NCI-H1092 (cell line): Measurements from ENCODE around the gene NBR1.
A peak's percentile ranks its signal among the peaks of the same experiment; 100 is the strongest.
"Not testable (repeated sequence)": the region's sequence is repeated elsewhere in the genome, so short reads cannot be mapped to it uniquely, and the experiment has no call there.

Source experiments
- DNase-seq: peaks from one replicate; lab custom pipeline; 2025; lab: John Stamatoyannopoulos, UW

The NBR1 gene, protein sequence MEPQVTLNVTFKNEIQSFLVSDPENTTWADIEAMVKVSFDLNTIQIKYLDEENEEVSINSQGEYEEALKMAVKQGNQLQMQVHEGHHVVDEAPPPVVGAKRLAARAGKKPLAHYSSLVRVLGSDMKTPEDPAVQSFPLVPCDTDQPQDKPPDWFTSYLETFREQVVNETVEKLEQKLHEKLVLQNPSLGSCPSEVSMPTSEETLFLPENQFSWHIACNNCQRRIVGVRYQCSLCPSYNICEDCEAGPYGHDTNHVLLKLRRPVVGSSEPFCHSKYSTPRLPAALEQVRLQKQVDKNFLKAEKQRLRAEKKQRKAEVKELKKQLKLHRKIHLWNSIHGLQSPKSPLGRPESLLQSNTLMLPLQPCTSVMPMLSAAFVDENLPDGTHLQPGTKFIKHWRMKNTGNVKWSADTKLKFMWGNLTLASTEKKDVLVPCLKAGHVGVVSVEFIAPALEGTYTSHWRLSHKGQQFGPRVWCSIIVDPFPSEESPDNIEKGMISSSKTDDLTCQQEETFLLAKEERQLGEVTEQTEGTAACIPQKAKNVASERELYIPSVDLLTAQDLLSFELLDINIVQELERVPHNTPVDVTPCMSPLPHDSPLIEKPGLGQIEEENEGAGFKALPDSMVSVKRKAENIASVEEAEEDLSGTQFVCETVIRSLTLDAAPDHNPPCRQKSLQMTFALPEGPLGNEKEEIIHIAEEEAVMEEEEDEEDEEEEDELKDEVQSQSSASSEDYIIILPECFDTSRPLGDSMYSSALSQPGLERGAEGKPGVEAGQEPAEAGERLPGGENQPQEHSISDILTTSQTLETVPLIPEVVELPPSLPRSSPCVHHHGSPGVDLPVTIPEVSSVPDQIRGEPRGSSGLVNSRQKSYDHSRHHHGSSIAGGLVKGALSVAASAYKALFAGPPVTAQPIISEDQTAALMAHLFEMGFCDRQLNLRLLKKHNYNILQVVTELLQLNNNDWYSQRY

GRCh38 chr17:43170766-43171585, at the start of gene NBR1:
NBR1 (plus strand) TSS chr17:43171214; CDS start chr17:43175800, 4,586 bp downstream.
- peak; percentile 97 for DNase-seq

GRCh38 chr17:43125133-43125966, 45.7 kb upstream of the NBR1 start, which contains the start of gene BRCA1:
BRCA1 (minus strand) TSS chr17:43125364; CDS start chr17:43124096, 1,268 bp downstream.
- peak; percentile 99 for DNase-seq

DNA sequence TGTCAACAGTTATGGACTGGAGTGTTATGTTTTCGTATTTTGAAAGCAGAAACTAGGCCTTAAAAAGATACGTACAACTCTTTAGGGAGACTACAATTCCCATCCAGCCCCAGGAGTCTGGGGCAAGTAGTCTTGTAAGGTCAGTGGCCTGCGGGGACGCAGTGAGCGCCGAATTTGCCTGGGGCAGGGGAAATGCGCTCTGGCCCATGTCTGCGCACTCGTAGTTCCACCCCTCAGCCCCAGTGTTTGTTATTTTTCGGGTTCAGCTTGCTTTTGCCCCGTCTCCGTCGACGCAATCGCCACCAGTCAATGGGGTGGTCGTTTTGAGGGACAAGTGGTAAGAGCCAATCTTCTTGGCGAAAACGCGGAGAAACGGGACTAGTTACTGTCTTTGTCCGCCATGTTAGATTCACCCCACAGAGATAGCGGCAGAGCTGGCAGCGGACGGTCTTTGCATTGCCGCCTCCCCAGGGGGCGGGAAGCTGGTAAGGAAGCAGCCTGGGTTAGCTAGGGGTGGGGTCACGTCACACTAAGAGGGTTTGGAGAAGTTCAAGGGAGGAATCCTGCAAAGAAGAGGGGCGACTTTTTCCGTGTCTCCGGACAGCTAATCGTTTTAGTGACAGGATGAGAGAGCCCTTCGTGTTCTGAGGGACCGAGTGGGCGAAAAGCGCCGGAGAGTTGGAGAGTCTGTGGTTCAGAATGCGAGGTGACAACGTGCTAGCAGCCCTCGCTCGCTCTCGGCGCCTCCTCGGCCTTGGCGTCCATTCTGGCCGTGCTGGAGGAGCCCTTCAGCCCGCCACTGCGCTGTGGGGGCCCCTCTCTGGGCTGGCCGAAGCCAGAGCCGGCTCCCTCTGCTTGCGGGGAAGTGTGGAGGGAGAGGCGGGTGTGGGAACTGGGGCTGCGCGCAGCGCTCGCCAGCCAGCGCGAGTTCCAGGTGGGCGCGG, 44.8 kb upstream of the NBR1 start:
- no peak for DNase-seq

DNA sequence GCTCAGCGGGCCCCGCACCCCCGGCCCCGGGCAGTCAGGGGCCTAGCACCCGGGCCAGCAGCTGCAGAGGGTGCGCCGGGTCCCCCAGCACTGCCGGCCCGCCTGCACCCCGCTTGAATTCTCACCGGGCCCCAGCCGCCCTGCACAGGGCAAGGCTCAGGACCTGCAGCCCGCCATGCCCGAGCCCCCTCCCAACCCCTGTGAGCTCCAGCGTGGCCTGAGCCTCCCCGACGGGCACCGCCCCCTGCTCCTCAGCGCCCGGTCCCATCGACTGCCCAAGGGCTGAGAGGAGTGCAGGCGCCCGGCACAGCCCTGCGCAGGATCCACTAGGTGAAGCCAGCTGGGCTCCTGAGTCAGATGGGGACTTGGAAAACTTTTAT, 44.1 kb upstream of the NBR1 start:
- no peak for DNase-seq

DNA sequence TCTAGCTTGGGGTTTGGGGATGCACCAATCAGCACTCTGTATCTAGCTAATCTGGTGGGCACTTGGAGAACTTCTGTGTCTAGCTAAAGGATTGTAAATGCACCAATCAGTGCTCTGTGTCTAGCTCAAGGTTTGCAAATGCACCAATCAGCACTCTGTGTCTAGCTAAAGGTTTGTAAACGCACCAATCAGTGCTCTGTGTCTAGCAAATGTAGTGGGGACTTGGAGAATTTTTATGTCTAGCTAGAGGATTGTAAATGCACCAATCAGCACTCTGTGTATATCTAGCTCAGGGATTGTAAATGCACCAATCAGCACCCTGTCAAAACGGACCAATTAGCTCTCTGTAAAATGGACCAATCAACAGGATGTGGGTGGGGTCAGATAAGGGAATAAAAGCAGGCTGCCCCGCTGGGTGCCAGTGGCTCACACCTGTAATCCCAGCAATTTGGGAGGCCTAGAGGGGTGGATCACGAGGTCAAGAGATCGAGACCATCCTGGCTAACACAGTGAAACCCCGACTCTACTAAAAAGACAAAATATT, 43.6 kb upstream of the NBR1 start:
- DNase-seq, result not testable (repeated sequence)

DNA sequence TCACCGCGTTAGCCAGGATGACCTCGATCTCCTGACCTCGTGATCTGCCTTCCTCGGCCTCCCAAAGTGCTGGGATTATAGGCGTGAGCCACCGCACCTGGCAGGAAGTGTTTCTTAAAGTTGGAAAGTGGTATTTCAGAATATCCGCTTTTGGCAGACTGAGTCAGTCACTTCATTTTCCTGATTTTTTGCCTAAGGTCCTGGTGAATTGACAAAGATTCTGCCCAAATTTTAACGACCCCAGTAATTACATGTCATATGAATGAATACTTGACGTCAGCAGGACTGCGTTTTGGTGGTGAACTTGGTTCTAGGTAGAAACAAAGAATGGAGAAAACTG, 41.4 kb upstream of the NBR1 start:
- no peak for DNase-seq

DNA sequence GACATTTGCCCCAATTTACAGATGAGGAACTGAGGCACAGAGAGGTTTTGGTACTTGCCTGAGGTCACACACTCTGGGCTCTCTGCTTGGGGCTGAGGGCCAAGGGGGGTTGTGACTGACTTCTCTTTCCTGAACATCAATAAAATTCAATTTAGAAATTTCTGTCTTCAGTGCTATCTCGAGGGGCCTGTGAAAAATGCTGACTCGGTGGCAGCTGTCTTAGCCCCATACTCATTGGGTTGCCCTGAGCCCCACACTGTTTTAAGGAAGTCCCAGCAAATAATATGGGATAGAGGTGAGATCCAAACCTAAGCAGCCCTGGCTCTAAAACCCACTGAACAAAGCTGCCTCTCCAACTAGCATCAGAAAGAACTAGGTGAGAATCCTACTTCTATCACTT, 38.9 kb upstream of the NBR1 start:
- DNase-seq, result no peak

GRCh38 chr17:43133439-43133838, 37.6 kb upstream of the NBR1 start:
- not testable (repeated sequence) for DNase-seq

DNA sequence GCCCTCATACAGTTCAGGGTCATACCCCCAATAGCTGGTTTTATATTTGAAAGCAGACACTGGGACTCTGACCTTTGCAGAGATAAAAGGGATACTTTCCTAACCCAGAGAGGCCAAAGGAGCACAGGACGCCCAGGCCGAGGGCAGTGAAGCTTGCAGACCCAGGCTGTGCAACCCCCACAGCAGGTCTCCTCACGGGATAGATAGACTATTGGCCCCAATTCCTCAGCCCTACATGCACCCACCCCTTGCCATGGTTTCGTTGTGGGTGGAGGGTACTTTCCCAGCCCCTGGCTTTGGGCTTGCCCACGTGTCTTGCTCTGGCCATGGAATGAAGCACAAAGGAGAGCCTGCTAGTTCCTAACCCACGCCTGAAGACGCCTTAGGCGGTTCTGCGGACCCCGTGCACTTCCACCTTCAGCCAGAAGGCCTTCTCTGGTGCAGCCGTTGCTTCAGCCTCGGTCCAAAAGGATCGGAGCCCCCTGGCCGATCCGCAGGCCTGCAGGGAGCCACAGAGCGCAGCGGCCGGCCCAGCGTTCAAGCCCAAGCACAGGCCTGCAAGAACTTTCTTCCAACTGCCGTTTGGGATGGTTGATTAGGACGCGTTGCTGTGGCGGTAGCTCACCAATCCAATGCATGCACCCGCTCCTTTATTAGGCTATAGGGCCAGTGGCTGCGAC, 36.1 kb upstream of the NBR1 start:
- no peak for DNase-seq

GRCh38 chr17:43135454-43135819, 35.6 kb upstream of the NBR1 start:
- no peak for DNase-seq

GRCh38 chr17:43136574-43136973, 34.4 kb upstream of the NBR1 start:
- DNase-seq, result not testable (repeated sequence)

DNA sequence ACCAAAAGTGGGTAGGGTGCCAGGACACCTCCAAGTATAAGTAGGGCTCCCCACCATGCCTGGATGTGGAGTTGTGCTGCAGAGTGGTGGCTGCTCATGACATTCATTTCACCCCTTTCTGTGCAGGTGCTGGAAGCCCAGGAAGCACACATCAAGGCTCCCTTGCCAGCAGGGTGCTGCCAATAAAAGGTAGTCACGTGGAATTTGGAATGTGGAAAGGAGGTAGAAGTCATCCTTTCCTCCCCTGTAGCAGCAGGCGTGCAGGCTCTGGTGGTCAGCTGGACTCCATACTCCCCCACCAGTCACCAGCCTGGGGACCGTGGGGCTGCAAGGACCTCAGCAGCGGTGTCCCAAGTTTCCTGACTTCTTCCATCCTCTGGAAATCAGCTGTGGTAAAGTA, 32.5 kb upstream of the NBR1 start:
- DNase-seq, result not testable (repeated sequence)

GRCh38 chr17:43140396-43141332, 30.4 kb upstream of the NBR1 start:
- no peak for DNase-seq

DNA sequence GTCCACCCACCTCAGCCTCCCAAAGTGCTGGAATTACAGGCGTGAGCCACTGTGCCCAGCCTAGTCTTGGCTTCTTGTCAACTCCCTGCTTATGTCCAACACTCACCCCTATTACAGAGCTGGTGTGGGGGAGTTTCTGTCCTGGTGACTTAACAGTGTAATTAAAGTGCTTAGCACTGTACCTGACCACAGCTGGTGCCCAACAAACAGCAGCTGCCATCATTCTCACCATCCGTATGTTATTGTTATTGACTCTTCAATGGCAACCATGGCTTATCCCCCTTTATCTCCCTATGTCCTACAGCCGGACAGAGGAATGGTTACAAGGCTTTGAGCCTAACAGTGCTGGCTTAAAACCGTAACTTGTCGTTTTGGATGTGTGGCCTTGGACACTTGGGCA, 28.9 kb upstream of the NBR1 start:
- DNase-seq, result no peak

DNA sequence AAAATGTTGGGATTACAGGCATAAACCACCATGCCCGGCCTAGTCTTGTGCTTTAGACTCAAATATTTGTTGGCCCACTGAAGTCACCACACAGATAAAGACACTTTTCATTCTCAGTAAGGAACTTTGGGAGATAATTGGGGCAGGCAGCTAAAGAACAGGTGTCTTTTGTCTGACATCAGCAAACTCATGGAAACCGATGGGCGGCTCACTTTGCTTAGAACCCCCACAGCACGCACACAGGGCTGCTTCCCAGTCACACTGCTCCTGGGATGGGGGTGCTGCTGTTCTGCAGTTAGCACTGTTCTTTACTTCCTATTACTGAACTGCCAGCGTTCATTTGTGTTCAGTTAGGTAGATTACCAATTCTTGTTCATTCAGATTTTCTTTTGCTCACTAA, 27.8 kb upstream of the NBR1 start:
- no peak for DNase-seq

DNA sequence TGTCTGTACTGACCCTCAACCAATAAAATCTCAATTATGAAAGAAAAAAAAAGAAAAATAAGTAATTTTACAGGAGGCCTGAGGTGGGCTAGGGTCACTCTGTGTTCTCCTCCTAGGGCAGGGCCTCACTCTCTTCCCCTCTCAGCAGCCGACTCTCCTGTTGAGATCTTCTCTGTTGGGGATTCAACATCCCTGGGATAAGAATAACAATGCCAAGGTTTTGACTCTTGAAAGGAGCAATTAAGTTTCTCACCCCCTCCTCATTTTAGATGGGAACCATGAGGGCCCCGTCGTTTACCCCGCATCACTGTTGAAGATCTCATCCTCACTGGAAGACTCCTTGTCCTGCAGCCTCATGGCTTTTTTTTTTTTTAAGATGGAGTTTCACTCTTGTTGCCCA, 24.4 kb upstream of the NBR1 start:
- no peak for DNase-seq

DNA sequence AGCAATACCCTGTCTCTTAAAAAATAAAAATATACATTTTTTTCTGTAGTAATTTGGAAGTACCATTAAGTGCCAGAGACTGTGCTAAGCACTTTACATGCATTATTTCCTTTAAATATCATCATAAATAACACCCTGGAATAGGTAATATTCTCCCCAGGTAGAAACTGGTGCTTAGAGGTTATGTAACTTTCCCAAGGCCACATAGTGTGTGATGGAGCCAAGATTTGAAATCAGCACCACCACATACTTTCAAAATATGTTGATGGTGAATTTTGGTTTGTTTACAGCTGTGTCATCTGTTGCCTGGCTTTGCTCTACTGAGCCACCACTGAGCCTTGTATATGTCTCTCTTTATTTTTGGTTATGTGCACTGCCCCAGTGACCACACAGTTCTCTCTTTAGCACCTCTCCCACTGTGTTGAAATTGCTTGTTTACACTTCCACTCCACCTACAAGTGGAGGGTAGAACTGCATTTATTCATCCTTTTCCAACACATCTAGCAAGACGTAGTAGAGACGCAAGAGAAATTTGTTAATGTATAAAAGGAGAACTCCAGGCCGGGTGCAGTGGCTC, 19.0 kb upstream of the NBR1 start:
- no peak for DNase-seq
